ENCODE data around the gene ASCL4.

GRCh38 chr12:107818984-107819383 is 44.5 kb downstream of the ASCL4 start:
- no peak for TF ChIP-seq POLR2A (IDR thresholded peaks at IDR 0.05)
- TF ChIP-seq CTCF (IDR thresholded peaks at IDR 0.05), result no peak

All from right lobe of liver (tissue), 4 donors.